HG03558 (cell line): ENCODE results near the gene HOXD1.

Source experiments
- ATAC-seq: cut with Tn5 transposase; IDR thresholded peaks from one replicate; pipeline ENCODE4 v1.9.1; 2021; ENCODE audit warnings: moderate number of reproducible peaks; ENCODE audit not compliant: unreplicated experiment; ENCODE audit errors: extremely low read depth

HOXD1 gene

DNA sequence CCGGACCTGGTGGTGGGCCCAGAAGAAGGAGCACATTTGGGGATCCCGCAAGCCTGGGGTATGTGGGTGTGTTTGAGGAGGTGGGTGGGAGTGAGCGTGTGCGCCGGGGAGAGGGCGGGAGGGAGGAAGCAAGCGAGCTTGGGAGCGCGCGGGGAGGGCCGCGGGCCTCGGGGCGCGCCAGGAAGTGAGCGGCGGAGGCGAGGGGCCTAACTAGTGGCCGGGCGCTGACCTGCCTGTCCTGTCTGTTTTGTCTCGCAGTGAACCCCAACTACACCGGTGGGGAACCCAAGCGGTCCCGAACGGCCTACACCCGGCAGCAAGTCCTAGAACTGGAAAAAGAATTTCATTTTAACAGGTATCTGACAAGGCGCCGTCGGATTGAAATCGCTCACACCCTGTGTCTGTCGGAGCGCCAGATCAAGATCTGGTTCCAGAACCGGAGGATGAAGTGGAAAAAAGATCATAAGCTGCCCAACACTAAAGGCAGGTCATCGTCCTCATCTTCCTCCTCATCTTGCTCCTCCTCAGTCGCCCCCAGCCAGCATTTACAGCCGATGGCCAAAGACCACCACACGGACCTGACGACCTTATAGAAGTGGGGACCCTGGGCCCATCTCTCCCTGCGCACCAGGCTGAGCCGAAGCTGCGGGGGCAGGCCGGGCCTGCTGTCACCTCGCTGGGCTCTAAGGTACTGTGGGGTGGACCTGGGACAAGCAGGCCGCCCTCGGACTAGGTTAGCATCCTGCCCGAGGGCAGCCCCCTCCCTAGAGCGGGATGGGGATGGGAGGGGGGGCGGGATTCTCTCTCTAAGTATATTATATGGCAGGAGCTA, 35.9 kb upstream of the HOXD1 start:
- ATAC-seq, result no peak

DNA sequence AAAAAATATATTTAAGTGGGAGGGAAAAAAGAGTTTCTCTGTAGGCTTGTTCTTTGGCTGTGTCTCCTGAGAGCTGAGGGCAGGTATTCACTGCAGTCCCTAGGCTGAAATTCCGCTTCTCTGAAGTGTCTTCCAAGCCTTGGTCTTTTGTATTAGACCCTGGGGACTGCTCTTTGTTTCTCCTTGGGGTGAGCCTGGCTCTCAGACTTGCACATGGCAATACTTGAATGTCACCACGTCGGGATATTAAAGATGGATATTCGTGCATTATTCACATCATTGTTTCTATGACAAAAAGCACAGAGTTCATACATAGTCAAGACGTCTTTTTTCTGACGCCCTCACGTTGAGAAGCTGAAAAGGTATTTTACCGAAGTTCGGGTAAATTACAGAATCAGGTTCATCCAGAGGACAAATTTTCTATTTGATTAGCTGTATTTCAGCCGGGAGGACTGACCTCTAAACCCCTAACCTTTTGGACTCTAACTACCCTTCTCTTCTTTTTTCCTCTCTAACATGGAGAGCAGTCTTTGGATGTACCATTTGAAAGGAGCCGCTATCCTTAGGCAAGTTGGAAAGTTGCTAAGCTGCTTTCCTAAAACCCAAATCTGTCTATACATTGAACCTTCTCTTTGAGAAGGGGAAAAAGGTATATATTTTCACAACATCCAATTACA, 33.8 kb upstream of the HOXD1 start:
- ATAC-seq, result no peak

DNA sequence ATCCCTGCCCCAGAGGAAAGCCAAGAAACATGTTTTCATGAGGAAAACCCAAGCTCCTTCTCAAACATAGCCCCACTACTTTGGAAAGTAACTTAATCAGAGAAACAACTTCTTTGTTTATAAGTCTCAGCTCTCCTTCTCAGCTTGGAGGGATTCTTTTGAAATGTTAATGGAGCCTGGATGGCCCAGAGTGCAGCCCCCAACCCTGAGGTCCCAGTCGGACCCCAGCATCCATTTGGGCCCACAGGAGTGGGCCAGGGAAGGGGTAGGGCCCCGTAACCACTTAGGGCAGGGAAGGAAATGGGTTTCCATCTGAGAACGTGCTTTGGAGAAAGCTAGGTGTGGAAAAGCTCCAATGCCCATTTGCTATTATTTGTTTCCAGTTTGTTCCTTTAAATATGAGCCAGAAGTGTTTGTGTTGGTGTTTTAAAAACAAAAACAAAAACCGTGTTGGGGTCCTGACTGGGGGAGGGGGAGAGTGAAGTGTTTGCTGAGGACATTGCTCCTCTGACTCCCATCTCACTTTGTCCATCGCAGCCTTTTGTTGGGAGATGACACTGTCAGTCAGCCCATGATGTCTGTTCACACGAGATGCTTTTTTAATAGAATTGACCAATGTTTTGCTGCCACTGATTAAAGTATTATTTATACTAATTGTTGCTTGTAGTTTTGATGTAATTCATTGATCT, 33.0 kb upstream of the HOXD1 start:
- ATAC-seq, result no peak

DNA sequence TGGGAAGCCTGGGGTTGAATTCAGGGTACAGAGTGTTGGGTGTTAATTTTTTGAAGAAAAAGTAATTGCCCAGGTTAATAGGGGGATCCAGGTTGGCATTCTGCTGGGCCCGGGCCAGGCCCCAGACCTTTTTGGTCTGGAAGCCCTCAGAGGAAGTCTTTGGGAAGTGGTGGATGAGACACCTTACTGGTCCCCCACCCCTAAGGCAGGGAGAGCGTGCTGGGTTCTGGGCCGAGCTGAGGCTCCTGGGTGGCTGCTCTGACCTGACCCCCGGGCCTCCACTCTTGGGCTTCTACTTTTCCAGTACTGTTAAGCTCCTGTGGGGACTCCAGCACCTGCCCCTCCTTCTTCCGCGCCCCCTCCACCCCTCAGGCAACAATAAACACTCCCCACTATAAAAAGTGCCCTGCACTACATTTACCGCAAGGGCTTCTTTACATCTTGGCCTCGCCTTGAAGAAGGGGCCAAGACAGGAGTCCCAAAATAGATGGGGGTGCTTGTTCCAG, 32.1 kb upstream of the HOXD1 start:
- no peak for ATAC-seq

DNA sequence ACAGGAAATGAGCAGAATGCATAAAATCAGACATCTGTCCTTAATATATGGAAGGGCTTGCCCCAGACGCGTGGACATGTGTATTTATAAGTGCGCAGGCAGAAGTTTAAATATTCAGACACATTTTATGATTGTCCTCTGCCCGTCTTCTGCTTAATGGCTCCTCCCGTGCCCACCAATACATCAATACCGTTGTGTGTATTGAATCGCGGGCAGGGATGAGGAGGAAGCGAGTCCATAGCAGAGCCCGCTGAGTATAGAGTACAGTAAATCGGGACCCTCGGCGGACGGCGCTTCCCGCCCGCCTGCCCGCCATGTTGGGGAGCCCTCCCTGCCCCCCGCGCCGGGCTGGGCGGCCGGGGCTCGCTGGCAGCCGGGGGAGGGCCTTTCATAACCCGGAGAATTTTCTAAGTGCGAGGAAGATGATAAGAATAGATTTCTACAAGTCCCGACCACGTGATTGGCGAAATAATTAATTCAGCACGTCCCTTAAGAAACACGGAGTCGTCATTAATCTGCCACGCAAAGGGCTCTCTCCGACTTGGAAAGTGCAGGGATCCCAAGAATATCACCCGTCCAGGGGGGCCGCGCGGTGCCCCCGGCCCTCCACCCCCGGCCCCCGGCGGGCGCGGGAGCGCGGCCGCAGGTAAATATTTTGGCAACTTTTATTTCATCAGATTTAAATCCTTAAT, 31.5 kb upstream of the HOXD1 start, which contains the start of gene HOXD3:
TSS of gene HOXD3 (plus strand) at position 501 of the 692 bp plus-strand sequence. CDS start 11,808 bp downstream, outside the sequence.
- no peak for ATAC-seq

DNA sequence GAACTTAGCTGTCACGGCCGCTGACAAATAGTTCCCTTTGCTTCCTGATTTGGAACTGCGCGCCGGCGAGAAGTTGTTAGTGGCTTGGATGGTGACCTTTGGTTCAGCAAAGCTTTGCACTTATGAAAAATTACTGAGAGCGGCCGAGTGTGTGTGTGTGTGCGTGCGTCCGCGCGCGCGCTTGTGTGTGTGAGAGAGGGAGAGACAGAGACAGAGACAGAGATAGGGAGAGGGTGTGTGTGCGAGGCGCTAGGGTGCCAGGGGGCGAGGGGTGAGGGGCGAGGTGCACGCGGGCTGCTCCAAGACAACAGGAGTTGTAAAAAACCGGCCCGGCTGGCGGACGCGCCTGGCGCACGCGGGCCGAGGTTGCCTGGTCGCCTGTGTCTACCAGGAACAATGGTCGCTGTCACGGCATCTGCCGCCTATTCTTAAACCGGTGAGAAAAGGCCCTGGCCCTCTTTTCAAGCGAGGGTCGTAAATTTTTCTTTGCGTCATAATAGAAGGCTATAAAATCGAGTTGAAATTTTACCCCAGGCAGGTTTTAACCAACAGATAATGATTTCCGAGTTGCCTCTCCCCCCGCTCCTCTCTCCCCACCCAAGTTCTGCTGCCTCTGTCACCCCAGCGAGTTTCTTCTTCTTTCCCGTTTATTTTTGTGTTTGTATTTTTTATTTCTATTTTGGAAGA, 30.8 kb upstream of the HOXD1 start:
- ATAC-seq, result no peak

DNA sequence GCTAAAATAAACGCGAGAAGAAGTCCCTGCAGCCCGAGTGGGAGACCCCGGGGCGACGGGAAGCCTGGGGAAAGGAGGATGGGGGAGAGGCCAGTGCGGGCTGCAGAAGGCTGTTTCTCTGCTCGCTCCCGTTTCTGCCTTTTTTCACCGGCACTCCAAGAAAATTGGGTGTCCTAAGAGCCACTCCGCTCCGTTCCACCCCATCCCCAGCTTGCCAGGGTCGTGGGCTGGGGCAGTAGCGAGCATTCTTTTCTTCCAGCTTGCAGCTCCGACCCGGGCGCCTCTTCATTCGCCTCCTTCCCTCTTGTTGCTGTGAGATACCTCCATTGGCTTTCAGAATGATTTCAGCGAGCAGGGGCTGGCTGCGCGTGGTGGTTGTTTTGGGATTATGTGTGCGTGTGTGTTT, 30.3 kb upstream of the HOXD1 start:
- no peak for ATAC-seq

DNA sequence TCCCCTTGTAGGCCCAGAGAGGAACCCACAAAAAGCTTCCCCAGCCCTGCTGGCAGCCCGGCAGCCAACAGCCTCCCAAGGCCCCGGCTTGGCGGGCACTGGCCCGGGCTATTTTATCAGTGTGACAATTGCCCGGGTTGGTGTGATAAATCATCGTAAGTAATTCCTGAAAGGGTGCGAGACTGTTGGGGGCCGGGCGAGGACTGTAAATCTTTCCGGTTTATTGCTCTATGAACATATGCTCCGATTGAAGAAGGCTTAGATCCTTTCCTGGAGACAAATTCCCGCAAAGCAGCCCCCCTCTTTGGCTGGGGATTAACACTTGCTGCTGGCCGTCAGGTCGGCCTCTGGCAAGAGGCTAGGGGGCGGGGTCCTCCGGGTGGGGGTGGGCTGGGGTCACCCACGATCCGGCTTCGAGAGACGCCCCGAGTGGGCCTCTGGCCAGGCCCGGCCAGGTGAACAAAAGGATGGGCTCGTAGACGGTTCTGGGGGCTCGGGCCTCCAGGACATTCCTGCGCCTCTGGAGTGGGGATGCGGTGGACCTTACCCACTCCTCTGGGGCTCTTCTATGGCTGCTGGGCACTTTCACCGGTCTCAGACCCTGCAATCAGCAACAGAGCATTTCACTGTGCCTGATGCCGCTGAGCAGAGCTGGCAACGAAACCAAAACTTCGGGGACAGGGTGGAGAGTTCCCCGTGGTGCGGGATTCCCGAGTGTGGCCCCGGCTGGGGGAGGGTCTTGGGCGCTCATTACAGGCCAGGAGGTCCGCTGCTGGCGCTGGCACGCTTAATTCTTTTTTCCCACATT, 29.4 kb upstream of the HOXD1 start:
- ATAC-seq, result no peak

DNA sequence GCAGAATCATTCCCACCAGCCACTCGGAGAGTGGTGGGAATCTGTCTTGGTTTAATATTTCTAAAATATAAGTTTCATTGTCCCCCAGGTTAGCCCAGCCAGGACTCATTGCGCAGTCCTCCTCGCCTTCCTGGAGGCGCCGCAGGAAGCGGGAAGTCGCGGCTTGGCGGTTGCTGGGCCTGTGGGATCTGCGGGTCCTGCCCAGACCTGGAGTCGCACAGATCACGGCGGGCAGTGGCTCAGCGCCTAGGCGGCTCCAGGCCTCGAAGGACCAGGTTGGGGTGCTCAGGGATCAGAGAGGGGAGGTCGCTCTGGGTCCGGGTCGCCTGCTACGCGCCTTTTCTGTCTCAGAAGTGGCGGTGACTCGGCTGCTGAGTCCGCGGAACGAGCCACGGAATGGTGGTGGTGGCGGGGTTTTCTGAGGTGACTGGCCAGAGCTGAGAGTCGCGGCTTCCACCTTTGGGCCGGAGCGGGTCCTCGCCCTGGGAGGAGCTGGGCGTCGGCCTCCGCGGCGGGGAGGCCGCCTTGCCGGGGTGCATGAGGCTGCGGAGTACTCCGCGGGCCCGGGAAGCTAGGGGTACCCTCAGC, 28.7 kb upstream of the HOXD1 start:
- ATAC-seq, result no peak

DNA sequence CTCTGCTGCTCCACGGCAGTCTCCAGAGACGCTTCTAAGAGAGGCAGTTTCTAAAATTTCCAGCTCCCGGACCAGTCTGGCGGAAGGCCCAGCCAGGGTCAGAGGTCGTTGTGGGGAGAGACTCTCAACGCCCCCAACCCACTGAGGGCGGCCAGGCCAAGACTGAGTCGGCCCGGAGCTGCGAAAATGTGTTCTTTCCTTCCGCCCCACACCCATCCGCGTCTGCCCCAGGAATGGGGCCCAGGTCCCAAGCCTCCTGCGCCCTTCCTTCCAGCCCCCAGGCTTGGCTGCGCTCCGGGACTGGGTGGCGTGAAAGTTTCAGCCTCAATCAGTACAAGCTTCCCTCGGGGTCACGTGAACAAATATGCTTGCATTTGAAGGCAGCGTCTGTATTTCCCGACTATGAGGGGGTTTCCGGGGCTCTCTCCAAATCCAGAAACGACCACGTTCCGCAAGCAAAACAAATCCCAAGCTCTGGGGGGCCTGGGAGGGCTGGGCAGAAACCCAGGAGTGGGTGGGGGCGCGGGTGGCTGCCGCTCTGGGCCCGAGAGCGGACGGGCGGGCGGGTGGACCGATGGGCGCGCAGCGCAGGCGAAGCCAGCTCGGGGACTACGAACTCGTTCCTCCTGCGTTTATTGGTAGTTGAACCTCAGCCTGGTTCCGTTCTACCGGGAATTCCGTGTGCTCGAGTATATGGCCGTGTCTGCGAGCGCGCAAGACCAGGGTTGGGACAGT, 28.1 kb upstream of the HOXD1 start:
- ATAC-seq, result no peak

DNA sequence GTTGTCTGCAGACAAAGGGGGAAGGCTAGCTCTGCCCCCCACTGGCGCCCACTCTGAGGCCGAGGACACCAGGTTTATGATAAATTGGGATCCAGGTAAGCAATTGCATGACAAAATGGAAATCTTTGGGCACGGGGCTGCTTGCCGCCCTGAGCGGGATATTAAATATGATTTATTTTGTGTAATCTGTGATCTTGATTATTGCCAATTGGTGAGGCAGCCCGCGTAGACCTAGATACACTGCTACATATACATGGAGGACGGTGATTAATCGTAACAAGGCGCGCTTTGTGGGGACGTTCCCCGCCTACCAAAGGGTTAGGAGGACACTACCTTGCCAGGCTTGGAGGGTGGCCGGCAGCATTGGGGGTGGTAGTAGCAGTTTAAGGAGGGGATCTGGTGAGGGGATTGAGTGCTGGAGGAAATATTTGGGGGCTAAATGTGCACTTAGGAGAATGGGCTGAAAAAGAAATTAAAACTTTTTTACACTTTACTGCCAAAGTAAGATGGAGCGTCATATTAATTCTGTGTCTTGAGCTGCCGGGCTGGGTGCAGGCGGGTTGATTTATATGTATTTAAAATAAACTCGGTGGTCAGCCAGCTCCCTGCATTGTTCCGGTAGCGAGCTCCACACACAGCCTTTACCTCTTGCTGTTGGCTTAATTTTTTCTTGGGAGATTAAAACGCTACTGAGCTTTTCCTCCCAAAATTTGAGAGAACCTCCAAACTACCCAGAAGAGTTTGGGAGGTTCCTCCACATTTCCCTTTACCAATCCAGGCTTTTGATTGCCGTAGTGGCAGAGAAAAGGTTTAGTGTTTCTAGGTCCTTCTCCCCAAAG, 27.3 kb upstream of the HOXD1 start:
- no peak for ATAC-seq

DNA sequence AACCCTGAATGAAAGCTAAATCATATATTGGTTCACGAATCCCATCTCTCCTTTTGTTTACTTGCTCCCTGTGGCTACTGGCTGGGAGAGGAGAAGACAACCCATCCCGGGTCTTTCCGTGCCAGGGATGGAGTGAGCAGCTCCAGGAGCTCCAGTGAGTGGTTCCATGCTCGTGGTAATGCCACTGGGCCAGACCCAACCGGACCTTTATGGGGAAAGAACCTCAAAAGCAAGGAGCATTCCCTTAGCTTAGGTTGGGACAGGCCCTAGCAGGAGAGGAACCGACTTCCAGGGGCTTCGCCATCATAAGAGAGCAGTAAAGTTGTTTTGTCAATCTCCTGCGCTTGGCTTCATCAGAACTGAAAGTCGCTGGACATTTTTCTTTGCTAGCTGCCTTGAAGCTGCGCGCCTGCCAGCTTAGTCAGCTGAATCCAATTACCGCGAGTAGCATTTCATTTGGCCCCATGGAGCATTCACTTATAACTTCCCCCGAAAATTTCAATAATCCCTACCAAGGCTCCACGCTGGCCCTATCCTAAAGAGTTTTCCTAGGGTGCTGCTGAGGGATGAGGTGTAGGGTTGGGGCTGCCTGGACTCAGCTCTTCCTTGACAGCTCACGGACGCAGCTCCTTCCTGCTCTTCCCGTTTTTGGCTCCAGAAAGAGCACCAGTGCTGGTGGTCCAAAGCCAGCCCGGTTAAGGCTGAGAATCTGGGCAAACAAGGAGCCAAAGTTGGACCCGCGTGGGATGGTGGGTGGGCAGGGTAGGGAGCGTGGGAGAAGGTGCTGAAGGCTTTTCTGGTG, 26.4 kb upstream of the HOXD1 start:
- ATAC-seq, result no peak

DNA sequence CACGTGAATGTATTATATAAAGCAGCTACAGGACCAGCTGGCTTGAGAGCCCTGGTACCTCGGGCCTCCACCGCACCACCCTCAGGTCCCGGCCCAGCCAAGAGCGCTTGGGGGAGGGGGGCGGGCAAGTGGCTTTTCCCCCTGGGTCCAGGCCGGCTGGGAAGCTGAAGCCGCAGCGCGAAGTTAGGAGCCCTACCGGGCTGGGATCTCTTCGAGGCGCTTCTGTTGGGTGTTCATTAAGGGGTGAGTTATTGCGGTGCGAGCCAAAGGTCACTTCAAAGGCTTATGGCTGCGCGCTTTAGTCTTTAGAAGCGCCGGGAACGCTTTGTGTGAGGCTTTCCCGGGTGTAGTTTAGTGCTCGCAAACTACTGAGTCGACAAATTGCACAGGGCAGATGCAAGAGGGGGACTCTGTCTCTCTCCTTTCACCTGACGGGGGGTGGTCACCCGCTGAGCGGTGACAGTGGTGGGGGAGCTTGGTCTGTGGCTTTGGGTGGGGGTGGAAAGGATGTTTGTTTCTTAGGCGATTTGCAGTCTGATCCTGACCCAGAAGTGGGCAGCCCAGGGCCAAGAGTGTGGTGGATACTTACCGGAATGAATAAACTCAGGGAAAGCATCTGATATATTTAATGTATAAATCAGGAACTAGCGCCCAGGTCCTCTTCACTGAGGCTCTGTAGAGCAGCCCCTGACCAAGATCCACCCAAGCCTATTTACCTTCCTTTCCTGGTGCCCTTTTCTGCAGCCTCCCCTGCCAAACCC, 25.4 kb upstream of the HOXD1 start:
- no peak for ATAC-seq

DNA sequence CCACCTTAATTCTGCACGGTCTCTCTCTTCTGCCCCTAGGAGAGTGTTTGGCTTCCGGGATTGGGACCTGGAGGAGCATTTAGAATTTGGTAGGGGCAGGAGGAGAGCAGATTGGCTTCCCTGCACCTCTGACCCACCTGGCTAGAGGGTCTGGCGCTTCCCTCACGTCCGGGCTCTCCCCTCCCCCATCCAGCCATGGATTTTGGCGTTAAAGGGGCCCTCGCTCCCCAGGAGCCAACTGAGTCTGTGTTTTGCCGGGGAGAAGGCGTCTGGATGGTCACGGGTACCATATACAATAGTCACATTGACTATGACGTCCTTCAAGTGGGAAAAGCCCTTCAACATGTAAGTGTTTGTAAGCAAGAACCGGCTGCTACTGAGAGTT, 24.8 kb upstream of the HOXD1 start:
- ATAC-seq, result no peak

DNA sequence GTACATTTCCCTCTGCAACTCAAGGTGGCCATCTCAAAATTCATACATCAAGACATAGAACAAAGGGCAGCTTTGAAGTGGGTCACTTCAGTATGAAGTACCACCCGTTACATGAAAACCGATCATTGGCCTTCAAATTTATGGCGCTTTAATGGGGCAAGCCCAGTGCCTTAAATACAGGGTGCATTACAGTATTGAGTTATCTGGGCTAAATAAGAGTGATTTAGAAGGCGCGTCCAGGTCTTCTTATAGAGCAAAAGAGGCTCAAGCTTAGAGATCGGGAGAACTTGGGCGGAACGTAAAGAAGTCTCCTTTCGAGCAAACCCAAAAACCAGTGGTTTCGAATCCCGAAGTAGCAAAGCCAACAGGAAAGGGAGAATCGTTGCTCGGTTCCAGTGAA, 24.3 kb upstream of the HOXD1 start:
- no peak for ATAC-seq
